Large intestine (tissue), 3 donors: ENCODE data around the gene SCYGR1. TPM values are rescaled to one million over a fixed set of nuclear protein-coding genes. Genes with fewer than 3 reads are reported as not detected.
A peak's percentile ranks its signal among the peaks of the same experiment; 100 is the strongest.

ENCODE experiments used
- DNase-seq, 2 donors: peaks; one replicate each; pipeline versions ENCODE4 v3.0.0 to v3.0.0-alpha.2; 2013
- H3K27ac ChIP-seq: one replicate; pipeline ENCODE4 v1.5.1; 2013; ENCODE audit warnings: low read length
- H3K27me3 ChIP-seq: 2 replicates; pipeline ENCODE4 v1.6.1; 2013; ENCODE audit warnings: low read length; ENCODE audit not compliant: control insufficient read depth, insufficient read depth
- H3K36me3 ChIP-seq: 2 replicates; pipeline ENCODE4 v1.6.1; 2013; ENCODE audit warnings: low read length; ENCODE audit not compliant: control insufficient read depth, insufficient read depth
- H3K4me1 ChIP-seq: one replicate; pipeline ENCODE4 v1.6.1; 2013; ENCODE audit warnings: low read length; ENCODE audit not compliant: control insufficient read depth, insufficient read depth
- H3K4me3 ChIP-seq: one replicate; pipeline ENCODE4 v1.5.1; 2013; ENCODE audit warnings: low read length
- H3K9me3 ChIP-seq: one replicate; pipeline ENCODE4 v1.6.1; 2013; ENCODE audit warnings: mild to moderate bottlenecking, low read depth, low read length, moderate library complexity; ENCODE audit not compliant: control insufficient read depth
- WGBS: methylation state at CpG from one replicate; pipeline ENCODE4 v1.1.5; 2013; ENCODE audit warnings: low lambda C conversion rate; ENCODE audit not compliant: insufficient coverage; 5-methylcytosine and 5-hydroxymethylcytosine counted together
- polyA plus RNA-seq: library from polyadenylated mRNA; unstranded; fragments of 120-200 nt; gene quantifications from one replicate; pipeline ENCODE4 v1.2.1, GENCODE V29; 2013

Gene SCYGR1
- polyA plus RNA-seq, 1 donor = not detected

DNA sequence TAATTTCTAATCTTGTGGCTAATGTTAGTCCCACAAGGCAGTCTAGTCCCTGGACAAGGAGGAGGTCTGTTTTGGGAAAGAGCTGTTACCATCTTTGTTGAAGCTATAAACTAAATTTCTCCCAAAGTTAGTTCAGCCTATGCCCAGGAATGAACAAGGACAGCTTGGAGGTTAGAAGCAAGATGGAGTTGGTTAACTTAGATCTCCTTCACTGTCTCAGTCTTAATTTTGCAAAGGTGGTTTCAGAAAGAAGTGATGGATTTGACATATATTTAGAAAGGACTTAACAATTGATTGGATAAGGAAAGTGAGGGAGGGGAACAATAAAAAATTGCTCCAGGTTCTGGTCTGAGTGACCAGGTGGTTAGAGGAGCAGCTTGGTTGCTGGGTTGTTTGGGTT lies 14.6 kb upstream of the SCYGR1 start:
- DNase-seq = no peak
- H3K36me3 ChIP-seq = no peaks in the 10 kb centered on the region
- H3K27me3 ChIP-seq = no peaks in the 10 kb centered on the region
- peaks cover 41% of the 10 kb centered on the region for H3K4me1 ChIP-seq
- no peaks in the 10 kb centered on the region for H3K9me3 ChIP-seq
- H3K27ac ChIP-seq = no peak overlapping the region
- no peak overlapping the region for H3K4me3 ChIP-seq

DNA sequence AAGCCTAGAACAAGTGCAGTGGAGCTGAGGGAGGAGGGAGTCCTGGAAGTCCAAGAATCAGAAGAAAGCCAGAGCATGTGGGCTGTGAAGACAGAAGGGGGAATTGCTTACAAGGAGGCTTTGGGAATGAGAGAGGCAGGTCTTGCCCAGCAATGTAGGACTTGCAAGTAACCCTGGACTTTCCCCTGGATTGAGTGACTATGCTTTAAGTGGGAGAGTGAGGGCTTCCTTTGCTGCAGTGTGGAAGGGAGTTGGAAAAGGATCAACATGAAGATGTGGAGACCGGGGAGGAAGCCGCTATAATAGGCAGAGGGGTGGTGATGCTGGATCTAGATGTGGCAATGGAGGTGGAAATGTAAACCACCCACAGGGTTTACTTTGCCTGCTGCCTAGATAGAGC lies 13.8 kb upstream of the SCYGR1 start:
- H3K27ac ChIP-seq = peak overlapping the region; percentile 56
- WGBS = no CpG with 5 or more reads among the region's 2 CpGs

GRCh38 chr2:227398684-227399670 lies 11.2 kb upstream of the SCYGR1 start:
- 0% methylated on average over 1 of the region's 4 CpGs for WGBS
- H3K9me3 ChIP-seq = no peaks in the 10 kb centered on the region
- peaks cover 34% of the 10 kb centered on the region for H3K4me1 ChIP-seq
- H3K36me3 ChIP-seq = no peaks in the 10 kb centered on the region
- no peaks in the 10 kb centered on the region for H3K27me3 ChIP-seq
- peak overlapping the region; percentile 88 for H3K27ac ChIP-seq
- DNase-seq = peak; percentile 51 to 76
- no peak overlapping the region for H3K4me3 ChIP-seq

More for the DNA sequence above, 13.8 kb upstream of the SCYGR1 start:
- H3K9me3 ChIP-seq = no peaks in the 10 kb centered on the region
- H3K36me3 ChIP-seq = no peaks in the 10 kb centered on the region
- no peaks in the 10 kb centered on the region for H3K27me3 ChIP-seq
- no peak overlapping the region for H3K4me3 ChIP-seq
- H3K4me1 ChIP-seq = peaks cover 38% of the 10 kb centered on the region
- DNase-seq = peak in 1 of 2 donors; percentile 77

DNA sequence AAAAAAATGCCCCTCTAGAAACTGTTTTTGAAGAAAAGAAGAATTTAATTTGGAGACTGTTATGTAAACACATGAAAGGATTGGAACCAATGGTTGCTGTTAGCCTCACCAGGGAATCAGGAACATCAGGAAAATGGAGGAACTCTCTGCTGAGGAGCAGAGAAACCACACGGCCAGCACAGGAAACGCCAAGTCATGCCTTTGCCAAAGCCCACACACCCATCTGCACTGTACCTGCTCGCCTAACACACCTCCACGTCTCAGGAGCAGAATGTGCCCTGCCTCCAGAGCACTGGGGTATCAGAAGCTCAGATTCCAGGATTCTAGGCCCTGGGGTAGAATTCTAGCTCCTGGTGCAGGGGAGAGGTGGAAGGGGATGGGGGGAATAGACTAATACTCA lies 9.8 kb upstream of the SCYGR1 start:
- DNase-seq = no peak
- Histone ChIP-seq H3K27ac (no peak overlapping the region), H3K4me3 (no peak overlapping the region), H3K27me3 (no peaks in the 10 kb centered on the region), H3K4me1 (peaks cover 34% of the 10 kb centered on the region), H3K9me3 (no peaks in the 10 kb centered on the region), H3K36me3 (no peaks in the 10 kb centered on the region)
- WGBS = no CpG with 5 or more reads among the region's 4 CpGs

- Histone ChIP-seq H3K9me3 (no peaks in the 10 kb centered on the region), H3K27me3 (no peaks in the 10 kb centered on the region), H3K4me3 (no peak overlapping the region), H3K27ac (peak overlapping the region; percentile 19), H3K4me1 (peaks cover 21% of the 10 kb centered on the region), H3K36me3 (no peaks in the 10 kb centered on the region)
- WGBS = no CpG with 5 or more reads among the region's 1 CpG
- DNase-seq = peak in 1 of 2 donors; percentile 54
Measured at GRCh38 chr2:227395556-227395955, 7.8 kb upstream of the SCYGR1 start.

DNA sequence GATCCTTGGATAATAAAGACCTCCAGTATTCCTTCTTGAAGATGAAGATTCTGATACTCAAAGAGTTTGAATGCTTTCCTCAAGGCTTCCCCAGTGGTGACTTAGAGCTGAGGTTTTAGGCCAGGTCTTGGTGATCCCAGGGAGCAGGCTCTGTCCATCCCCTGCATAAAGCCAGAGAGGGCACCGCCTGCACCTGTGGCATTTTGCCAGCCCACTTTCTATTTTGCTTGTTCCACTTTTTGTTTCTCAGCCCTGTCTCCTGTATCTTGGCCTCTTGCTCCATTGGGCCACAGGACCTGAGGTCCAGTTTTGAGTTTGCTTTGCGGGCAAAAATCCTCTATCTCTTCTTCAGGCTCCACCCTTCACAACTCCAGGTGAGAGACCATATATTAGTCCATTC lies 6.7 kb upstream of the SCYGR1 start:
- no peaks in the 10 kb centered on the region for H3K36me3 ChIP-seq
- WGBS = no CpG with 5 or more reads among the region's 2 CpGs
- H3K27me3 ChIP-seq = no peaks in the 10 kb centered on the region
- H3K9me3 ChIP-seq = no peaks in the 10 kb centered on the region
- DNase-seq = no peak
- no peak overlapping the region for H3K4me3 ChIP-seq
- no peak overlapping the region for H3K27ac ChIP-seq
- H3K4me1 ChIP-seq = peaks cover 12% of the 10 kb centered on the region

DNA sequence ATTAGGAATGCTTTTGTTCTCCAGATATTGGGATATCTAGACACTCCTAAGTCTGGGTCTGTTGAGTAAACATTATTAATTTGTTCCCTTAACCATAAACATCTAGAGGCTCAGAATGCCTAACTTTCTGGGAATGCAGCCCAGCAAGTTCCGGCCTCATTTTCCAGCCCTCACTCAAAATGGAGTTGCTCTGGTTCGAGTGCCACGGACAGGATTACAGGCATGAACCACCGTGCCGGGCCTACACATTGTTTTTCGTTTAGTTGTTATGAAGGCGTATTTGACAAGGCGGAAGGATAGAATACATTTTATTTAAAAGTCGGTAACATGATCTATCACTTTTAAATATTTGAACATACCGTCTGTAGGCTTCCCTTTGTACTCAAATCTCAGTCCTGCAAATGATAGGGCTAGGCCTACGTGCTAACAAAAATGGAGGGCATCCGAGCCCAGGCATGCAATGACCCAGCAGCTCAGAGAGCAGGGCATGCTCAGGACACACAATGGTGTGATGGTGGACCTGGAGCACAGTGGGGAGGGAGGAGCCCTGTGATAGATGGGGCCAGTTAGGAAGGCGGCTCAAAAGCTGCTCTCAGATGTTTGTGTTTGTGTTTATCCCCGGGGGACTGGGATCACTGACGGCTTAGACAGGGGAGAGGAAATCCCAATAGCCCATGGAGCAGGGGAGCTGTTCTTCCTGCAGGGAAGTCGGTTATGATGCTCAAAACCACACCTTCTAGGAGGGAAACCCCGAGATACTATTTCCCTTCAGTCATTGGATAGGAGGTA lies 2.9 kb upstream of the SCYGR1 start:
- no peak overlapping the region for H3K4me3 ChIP-seq
- 90% methylated on average over 4 of the region's 17 CpGs for WGBS
- H3K27me3 ChIP-seq = no peaks in the 10 kb centered on the region
- no peak overlapping the region for H3K27ac ChIP-seq
- no peaks in the 10 kb centered on the region for H3K4me1 ChIP-seq
- no peaks in the 10 kb centered on the region for H3K36me3 ChIP-seq
- no peaks in the 10 kb centered on the region for H3K9me3 ChIP-seq
- DNase-seq = no peak

GRCh38 chr2:227389661-227390060 lies 1.9 kb upstream of the SCYGR1 start:
- Histone ChIP-seq H3K9me3 (no peaks in the 10 kb centered on the region), H3K36me3 (no peaks in the 10 kb centered on the region), H3K4me1 (peaks cover 9% of the 10 kb centered on the region), H3K27me3 (no peaks in the 10 kb centered on the region), H3K27ac (no peak overlapping the region), H3K4me3 (no peak overlapping the region)
- DNase-seq = no peak
- WGBS = no CpG with 5 or more reads among the region's 7 CpGs

- WGBS = 78% methylated on average over 3 of the region's 3 CpGs
- H3K4me3 ChIP-seq = no peak overlapping the region
- DNase-seq = no peak
- H3K36me3 ChIP-seq = no peaks in the 10 kb centered on the region
- H3K27me3 ChIP-seq = no peaks in the 10 kb centered on the region
- no peaks in the 10 kb centered on the region for H3K9me3 ChIP-seq
- H3K4me1 ChIP-seq = peaks cover 11% of the 10 kb centered on the region
- H3K27ac ChIP-seq = no peak overlapping the region
Measured at GRCh38 chr2:227389231-227389630, 1.5 kb upstream of the SCYGR1 start.

GRCh38 chr2:227388537-227389011 lies 825 bp upstream of the SCYGR1 start:
- Histone ChIP-seq H3K27ac (no peak overlapping the region), H3K9me3 (no peaks in the 10 kb centered on the region), H3K4me1 (peaks cover 17% of the 10 kb centered on the region), H3K4me3 (no peak overlapping the region), H3K36me3 (no peaks in the 10 kb centered on the region), H3K27me3 (no peaks in the 10 kb centered on the region)
- WGBS = no CpG with 5 or more reads among the region's 7 CpGs
- no peak for DNase-seq
